CD4-positive, alpha-beta T cell treated with Interleukin-4 for 4 hours (primary cell): Measurements from ENCODE around the gene PPFIA3.
A peak's percentile ranks its signal among the peaks of the same experiment; 100 is the strongest.
"Not testable (repeated sequence)": the region's sequence is repeated elsewhere in the genome, so short reads cannot be mapped to it uniquely, and the experiment has no call there.

Experiments used
- DNase-seq: peaks from one replicate; pipeline ENCODE4 v3.0.0-alpha.2; 2020

PPFIA3 gene

GRCh38 chr19:49150106-49150943, 31.0 kb downstream of the PPFIA3 start:
- peak; percentile 17 for DNase-seq

- no peak for DNase-seq
Measured at GRCh38 chr19:49150944-49151243, 31.6 kb downstream of the PPFIA3 start.

- no peak for DNase-seq
Measured at GRCh38 chr19:49151267-49152118, 32.1 kb downstream of the PPFIA3 start.

GRCh38 chr19:49152119-49152550, 32.8 kb downstream of the PPFIA3 start:
- no peak for DNase-seq

GRCh38 chr19:49153167-49153809, 33.9 kb downstream of the PPFIA3 start:
- DNase-seq = no peak

- DNase-seq = no peak
Measured at GRCh38 chr19:49154279-49154678, 34.9 kb downstream of the PPFIA3 start.

GRCh38 chr19:49155005-49155819, 35.9 kb downstream of the PPFIA3 start, which contains the start of gene HRC:
HRC (minus strand) TSS chr19:49155396; CDS start chr19:49155237, 159 bp downstream.
- DNase-seq = no peak

- no peak for DNase-seq
Measured at GRCh38 chr19:49155820-49156346, 36.5 kb downstream of the PPFIA3 start.

- no peak for DNase-seq
Measured at GRCh38 chr19:49157445-49158224, 38.3 kb downstream of the PPFIA3 start, which contains the start of gene TRPM4. TRPM4 (plus strand) TSS chr19:49157792; CDS start chr19:49157867, 75 bp downstream.

GRCh38 chr19:49160450-49161189, 41.3 kb downstream of the PPFIA3 start:
- DNase-seq = no peak

GRCh38 chr19:49161987-49162386, 42.6 kb downstream of the PPFIA3 start:
- DNase-seq = no peak

- DNase-seq = no peak
Measured at GRCh38 chr19:49165111-49165750, 45.9 kb downstream of the PPFIA3 start.

GRCh38 chr19:49165865-49166301, 46.5 kb downstream of the PPFIA3 start:
- no peak for DNase-seq

- DNase-seq = no peak
Measured at GRCh38 chr19:49167857-49168409, 48.6 kb downstream of the PPFIA3 start.

- no peak for DNase-seq
Measured at GRCh38 chr19:49168421-49168820, 49.1 kb downstream of the PPFIA3 start.

- DNase-seq = no peak
Measured at GRCh38 chr19:49173198-49173597, 53.9 kb downstream of the PPFIA3 start.

- DNase-seq = no peak
Measured at GRCh38 chr19:49180659-49181058, 61.3 kb downstream of the PPFIA3 start.

GRCh38 chr19:49182010-49182847, 62.9 kb downstream of the PPFIA3 start:
- not testable (repeated sequence) for DNase-seq
